ENCODE results near the gene CEL.
"Not testable (repeated sequence)": the region's sequence is repeated elsewhere in the genome, so short reads cannot be mapped to it uniquely, and the experiment has no call there.

Gene CEL

GRCh38 chr9:133049043-133049442, 12.7 kb upstream of the CEL start:
- DNase-seq: no peak

DNA sequence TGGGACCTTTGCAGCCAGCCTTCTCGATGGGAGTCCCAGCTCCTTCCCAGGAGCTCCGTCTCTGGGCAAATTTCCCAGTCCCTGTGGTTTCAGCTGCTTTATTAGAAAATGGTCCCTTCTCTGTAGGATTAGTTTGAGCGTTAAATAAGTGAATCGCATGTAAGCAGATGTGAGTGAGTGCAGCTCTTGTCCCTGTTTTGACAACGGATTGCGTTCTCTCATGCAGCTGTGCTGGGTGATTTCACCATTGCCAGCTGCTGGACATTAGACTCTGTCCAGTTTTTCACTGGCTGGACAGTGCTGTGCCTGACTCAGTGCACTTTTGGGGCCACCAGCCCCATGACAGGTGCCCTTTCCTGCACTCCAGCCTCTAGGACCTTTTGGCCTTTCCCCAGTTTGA, 11.6 kb upstream of the CEL start:
- DNase-seq: no peak

- DNase-seq: no peak
These were observed 11.0 kb upstream of the CEL start for GRCh38 chr9:133050781-133051180.

- DNase-seq: no peak
These were observed 10.4 kb upstream of the CEL start for GRCh38 chr9:133051281-133051900.

DNA sequence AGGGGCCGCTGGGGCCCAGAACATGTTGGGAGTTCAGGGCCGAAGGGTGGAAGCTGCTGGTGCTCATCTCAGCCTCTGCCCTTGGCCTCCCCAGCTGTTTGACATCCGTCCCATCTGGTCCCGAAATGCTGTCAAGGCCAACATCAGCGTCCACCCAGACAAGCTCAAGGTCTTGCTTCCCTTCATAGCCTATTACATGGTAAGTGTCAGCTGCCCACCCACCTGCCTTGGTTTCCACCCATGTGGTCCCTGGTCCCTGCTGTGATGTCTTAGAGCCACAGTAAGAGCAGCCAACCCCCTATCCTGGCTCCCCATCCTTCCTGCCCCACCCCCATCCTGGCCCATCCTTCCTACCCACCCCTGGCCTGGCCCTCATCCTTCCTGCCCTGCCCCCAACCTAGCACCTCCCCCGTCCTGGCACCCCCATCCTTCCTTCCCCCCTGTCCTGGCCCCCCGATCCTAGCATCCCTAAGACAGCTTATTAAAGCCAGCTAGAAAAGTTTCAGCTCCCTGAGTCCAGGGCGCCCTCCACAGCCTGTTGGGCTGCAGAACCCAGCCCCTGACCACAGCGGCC, 9.7 kb upstream of the CEL start:
- no peak for DNase-seq

DNA sequence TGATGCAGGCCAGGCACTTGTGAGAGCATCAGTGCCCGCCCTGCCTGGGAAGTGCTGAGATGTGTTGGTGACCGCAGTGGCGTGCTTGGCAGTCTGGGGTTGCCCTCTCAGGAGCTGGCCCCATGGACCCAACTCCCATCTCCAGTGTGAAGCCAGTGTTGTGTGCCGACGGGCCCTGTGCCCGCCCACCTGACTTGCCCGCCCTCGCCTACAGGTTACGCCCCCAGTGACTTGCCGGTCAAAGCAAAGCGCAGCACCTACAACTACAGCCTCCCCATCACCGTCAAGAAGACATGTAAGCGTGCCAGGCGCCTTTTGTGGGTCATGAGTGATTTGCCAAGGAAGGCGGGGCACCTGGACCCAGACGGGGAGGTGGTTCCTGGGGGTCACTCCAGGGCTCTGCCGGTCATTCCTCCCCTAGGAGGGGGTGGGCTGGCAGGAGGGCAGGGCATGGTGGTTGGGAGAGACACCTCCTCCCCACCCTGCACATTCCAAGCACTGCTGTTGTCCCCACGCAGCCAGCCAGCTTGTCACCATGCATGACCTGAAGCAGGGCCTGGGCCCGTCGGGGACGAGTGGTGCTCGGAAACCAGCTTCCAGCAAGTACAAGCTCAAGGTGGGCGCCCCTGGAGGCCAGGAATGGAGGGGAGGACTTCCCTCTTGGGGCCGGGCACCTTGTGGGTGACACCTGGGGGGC, 7.4 kb upstream of the CEL start:
- no peak for DNase-seq

- DNase-seq: no peak
These were observed 6.8 kb upstream of the CEL start for GRCh38 chr9:133054966-133055365.

DNA sequence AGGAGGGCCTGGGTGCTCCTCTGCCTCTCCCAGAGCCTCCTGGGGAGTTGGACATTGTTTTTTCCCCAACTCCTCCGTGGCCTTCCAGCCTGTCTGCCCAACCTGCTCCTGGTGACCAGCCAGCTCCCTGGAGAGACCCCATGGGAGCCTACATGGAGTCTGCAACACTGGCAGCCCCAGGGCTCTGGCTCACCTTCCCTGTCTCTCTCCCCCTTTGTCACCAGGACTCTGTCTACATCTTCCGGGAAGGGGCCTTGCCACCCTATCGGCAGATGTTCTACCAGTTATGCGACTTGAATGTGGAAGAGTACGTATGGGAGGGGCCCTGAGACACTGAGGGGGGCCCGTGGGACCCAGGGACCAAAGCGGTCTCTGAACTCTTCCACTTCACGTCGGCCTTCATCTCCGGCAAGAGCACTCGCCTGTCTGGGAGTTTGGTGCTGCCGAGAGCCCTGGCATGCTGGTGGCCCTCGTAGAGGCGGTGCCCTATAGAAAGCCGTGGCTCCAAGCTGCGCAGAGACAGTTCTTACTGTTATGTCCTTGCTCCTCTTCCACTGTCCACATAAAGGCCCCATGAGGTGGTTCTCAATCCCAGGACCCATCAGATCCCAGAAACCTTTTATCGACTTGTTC, 5.9 kb upstream of the CEL start:
- no peak for DNase-seq

DNA sequence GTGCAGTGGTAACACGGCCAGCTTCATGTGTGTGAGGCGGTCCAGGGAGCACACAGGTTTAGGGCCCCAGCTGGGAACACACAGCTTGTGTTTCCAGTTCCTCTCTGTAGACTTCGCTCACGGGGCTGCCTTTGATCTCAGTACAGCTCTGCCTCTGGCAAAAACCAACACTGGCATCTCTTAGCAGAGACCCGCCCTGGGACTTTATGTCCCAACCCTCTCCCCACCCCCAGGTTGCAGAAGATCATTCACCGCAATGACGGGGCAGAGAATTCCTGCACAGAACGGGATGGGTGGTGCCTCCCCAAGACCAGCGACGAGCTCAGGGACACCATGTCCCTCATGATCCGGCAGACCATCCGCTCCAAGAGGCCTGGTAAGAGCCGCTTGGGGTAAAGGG, 5.2 kb upstream of the CEL start:
- DNase-seq: no peak

- DNase-seq: no peak
These were observed 4.8 kb upstream of the CEL start for GRCh38 chr9:133057006-133057405.

DNA sequence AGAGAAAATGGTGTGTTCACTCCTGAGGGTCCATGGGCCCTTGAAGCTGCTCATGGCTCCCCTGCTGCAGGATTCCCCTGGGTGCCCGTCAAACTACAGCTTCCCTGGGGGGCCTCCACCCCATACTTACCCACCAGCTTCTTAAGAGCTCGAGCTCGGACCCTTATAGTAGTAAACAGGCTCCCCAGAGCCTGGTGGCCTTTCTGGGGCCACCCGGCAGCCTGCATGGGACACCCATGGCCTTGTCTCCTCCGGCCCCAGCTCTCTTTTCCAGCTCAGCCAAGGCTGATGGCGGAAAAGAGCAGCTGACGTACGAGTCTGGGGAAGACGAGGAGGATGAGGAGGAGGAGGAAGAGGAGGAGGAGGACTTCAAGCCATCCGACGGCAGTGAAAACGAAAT, 4.2 kb upstream of the CEL start:
- no peak for DNase-seq

- DNase-seq: no peak
These were observed 3.7 kb upstream of the CEL start for GRCh38 chr9:133058071-133058470.

DNA sequence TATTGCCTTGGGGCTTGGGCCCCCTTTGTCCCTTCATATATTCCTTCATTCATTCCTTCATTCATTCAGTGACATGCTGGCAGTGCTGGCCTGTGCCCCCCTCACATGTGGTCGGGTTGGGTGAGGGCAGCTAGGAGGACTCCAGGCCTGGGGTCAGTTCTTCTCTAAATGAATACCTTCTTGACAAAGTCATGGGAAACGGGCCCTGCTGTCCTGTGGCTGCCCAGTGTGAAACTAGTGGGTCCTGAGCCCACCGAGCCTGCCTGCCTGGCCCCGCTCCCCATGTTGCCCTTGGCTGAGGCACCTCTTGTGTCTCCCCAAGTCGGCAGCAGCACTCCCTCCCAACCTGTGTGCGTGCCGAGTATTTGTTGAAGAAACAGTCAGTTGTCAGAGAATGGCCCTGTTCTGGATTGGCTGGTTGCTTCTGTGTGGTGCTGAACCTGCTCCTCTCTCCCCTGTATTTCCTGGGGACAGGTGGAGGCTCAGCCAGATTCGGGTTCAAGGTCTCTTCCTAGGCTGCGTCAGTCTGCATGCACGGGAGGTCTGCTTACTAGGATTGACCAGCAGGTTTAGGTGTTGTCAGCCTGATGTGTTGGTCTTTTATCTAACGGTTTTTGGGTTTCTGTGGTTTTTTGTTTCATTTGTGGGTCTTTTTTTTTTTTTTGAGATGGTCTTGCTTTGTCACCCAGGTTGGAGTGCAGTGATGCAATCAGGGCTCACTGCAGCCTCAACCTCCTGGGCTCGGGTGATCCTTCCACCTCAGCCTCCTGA, 3.0 kb upstream of the CEL start:
- DNase-seq: no peak

DNA sequence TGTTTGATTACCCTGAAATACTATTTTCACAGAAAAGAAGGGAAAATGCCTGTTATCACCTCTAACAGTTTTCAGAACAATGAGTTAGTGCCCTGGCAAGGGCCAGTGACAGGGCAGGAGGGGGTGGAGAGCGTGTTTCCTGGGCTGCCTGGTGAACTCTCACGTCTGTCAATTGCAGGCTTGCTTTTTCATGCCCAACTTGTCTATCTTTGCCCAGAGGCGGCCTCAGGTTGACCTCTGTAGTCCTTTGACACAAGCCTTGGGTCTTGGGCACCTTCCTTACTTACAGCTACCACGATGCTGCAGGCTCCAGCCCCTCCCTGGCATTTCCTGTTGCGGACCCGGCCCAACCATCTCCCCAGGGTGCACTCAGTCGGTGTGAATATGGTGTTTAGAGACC, 2.2 kb upstream of the CEL start:
- no peak for DNase-seq

DNA sequence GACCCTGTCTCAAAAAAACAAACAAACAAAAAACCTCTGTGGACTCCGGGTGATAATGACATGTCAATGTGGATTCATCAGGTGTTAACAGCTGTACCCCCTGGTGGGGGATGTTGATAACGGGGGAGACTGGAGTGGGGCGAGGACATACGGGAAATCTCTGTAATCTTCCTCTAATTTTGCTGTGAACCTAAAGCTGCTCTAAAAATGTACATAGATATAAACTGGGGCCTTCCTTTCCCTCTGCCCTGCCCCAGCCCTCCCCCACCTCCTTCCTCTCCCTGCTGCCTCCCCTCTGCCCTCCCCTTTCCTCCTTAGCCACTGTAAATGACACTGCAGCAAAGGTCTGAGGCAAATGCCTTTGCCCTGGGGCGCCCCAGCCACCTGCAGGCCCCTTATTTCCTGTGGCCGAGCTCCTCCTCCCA, 1.4 kb upstream of the CEL start:
- no peak for DNase-seq

DNA sequence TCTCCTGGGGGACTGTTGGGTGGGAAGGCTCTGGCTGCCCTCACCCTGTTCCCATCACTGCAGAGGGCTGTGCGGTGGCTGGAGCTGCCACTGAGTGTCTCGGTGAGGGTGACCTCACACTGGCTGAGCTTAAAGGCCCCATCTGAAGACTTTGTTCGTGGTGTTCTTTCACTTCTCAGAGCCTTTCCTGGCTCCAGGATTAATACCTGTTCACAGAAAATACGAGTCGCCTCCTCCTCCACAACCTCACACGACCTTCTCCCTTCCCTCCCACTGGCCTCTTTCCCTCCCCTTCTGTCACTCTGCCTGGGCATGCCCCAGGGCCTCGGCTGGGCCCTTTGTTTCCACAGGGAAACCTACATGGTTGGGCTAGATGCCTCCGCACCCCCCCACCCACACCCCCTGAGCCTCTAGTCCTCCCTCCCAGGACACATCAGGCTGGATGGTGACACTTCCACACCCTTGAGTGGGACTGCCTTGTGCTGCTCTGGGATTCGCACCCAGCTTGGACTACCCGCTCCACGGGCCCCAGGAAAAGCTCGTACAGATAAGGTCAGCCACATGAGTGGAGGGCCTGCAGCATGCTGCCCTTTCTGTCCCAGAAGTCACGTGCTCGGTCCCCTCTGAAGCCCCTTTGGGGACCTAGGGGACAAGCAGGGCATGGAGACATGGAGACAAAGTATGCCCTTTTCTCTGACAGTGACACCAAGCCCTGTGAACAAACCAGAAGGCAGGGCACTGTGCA, 590 bp upstream of the CEL start:
- DNase-seq: not testable (repeated sequence)

- not testable (repeated sequence) for DNase-seq
These were observed 788 bp downstream of the CEL start for GRCh38 chr9:133062569-133062968.

DNA sequence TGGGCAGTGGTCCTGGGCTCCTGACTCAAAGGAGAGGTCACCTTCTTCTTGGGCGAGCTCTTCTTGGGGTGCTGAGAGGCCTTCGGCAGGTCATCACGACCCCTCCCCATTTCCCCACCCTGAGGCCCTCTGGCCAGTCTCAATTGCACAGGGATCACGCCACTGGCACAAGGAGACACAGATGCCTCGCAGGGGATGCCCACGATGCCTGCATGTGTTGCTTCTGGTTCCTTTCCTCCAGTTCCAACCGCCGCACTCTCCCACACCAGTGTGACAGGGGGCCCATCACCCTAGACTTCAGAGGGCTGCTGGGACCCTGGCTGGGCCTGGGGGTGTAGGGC, 1.3 kb downstream of the CEL start:
- DNase-seq: no peak

GRCh38 chr9:133063500-133064231, 1.9 kb downstream of the CEL start:
- DNase-seq: no peak

- no peak for DNase-seq
These were observed 2.7 kb downstream of the CEL start for GRCh38 chr9:133064241-133065069.

DNA sequence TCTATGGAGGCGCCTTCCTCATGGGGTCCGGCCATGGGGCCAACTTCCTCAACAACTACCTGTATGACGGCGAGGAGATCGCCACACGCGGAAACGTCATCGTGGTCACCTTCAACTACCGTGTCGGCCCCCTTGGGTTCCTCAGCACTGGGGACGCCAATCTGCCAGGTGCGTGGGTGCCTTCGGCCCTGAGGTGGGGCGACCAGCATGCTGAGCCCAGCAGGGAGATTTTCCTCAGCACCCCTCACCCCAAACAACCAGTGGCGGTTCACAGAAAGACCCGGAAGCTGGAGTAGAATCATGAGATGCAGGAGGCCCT, 3.2 kb downstream of the CEL start:
- no peak for DNase-seq

Measured in activated CD8-positive, alpha-beta memory T cell treated with anti-CD3 and anti-CD28 coated beads, Interleukin-2, amount 50 U/mL, for 4 hours (primary cell).